OCI-LY3 (cell line): ENCODE measurements around the gene PKD1L1.

Source experiments
- EZH2phosphoT487 ChIP-seq: fragments of 200-600 bp; shearing (Covaris generic); IDR thresholded peaks from 2 replicates; pipeline ENCODE4 v1.6.1; 2018; ENCODE audit warnings: antibody characterized with exemption, mixed run types, low read depth
- TF ChIP-seq, protein P1 (sequence below): fragments of 200-600, 300-600 bp; sonication (generic); IDR thresholded peaks from 2 replicates; pipeline ENCODE4 v1.5.1; 2014; ENCODE audit warnings: antibody characterized with exemption, low read length, low read depth

DNA sequence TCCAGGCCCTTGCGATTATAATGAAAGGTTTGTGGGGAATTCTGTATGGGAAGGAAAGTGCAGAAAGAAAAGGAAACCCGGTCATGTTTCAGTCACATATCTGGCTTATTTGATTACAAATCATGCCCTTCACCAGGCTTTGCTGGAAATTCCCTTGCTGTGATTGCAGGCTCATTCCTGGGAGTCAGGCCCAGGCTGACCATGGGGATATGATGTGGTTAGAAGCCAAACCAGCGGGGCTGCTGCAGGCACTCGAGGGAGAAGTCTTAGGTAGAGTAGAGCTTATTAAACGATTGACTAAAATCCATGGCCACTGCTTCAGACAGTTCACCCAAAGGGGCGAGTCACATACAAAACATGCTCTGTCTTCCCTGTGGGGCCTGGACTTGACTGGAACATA lies 16.2 kb downstream of the PKD1L1 start:
- TF ChIP-seq, protein P1, sequence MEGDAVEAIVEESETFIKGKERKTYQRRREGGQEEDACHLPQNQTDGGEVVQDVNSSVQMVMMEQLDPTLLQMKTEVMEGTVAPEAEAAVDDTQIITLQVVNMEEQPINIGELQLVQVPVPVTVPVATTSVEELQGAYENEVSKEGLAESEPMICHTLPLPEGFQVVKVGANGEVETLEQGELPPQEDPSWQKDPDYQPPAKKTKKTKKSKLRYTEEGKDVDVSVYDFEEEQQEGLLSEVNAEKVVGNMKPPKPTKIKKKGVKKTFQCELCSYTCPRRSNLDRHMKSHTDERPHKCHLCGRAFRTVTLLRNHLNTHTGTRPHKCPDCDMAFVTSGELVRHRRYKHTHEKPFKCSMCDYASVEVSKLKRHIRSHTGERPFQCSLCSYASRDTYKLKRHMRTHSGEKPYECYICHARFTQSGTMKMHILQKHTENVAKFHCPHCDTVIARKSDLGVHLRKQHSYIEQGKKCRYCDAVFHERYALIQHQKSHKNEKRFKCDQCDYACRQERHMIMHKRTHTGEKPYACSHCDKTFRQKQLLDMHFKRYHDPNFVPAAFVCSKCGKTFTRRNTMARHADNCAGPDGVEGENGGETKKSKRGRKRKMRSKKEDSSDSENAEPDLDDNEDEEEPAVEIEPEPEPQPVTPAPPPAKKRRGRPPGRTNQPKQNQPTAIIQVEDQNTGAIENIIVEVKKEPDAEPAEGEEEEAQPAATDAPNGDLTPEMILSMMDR: no peak
- no peak for TF ChIP-seq EZH2phosphoT487
